Measurements from ENCODE around the gene TMEM72. TPM values are rescaled to one million over a fixed set of nuclear protein-coding genes. Genes with fewer than 3 reads are reported as not detected.

TMEM72 gene
- total RNA-seq, 1 experiment from 2014 or later: not detected

DNA sequence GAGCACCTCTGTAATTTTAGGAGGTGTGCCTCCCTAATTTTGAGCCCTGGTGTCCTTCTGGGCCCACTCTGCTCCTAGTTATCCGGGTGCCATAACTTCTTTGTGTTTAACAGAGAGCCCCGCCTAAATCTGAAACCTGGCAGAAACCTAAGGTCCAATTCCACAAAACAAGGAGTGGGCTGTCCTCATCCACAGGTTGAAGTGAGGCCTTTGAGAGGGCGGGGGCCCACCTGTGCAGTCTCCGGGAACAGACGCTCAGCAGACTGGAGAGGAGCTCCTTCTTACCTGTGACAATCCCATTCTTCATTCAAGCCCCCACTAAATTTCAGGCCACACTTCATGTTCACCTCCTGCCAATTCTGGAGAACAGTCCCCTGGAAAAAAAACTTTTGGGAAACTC is 10.9 kb downstream of the TMEM72 start:
- H3K79me2 ChIP-seq (ENCODE audit: low read length): no peaks in the 10 kb centered on the region
- H3K4me3 ChIP-seq (ENCODE audit: low read length): no peak overlapping the region
- no peaks in the 10 kb centered on the region for H3K4me1 ChIP-seq (ENCODE audit: insufficient read depth, low read length)
- peaks cover 41% of the 10 kb centered on the region for H3K27me3 ChIP-seq (ENCODE audit: low read length)
- ATAC-seq (no peak), DNase-seq (no peak)
- H4K20me1 ChIP-seq (ENCODE audit: low read length): no peaks in the 10 kb centered on the region
- BruUV-seq (replicated peaks): no TSS peak
- ChIA-PET CTCF (no interaction called here), POLR2A (ENCODE audit: unreplicated experiment) (no interaction called here)
- intact Hi-C loops (cut with micrococcal nuclease): no loop called here
- no peaks in the 10 kb centered on the region for H3F3A ChIP-seq (ENCODE audit: low read length, unreplicated experiment)
- H3K9me2 ChIP-seq (replicated peaks; ENCODE audit: low read length): no peaks in the 10 kb centered on the region
- H3K27ac ChIP-seq (ENCODE audit: low read length): no peak overlapping the region
- no peak overlapping the region for H2AFZ ChIP-seq (ENCODE audit: low read length)
- no peak overlapping the region for H3K4me2 ChIP-seq (ENCODE audit: low read length)
- TF ChIP-seq EZH2phosphoT487 (IDR thresholded peaks at IDR 0.05; ENCODE audit: borderline replicate concordance, low read length) (no peak), EZH2 (IDR thresholded peaks at IDR 0.05; ENCODE audit: low read length, unreplicated experiment) (no peak)
- TF ChIP-seq, protein P1, sequence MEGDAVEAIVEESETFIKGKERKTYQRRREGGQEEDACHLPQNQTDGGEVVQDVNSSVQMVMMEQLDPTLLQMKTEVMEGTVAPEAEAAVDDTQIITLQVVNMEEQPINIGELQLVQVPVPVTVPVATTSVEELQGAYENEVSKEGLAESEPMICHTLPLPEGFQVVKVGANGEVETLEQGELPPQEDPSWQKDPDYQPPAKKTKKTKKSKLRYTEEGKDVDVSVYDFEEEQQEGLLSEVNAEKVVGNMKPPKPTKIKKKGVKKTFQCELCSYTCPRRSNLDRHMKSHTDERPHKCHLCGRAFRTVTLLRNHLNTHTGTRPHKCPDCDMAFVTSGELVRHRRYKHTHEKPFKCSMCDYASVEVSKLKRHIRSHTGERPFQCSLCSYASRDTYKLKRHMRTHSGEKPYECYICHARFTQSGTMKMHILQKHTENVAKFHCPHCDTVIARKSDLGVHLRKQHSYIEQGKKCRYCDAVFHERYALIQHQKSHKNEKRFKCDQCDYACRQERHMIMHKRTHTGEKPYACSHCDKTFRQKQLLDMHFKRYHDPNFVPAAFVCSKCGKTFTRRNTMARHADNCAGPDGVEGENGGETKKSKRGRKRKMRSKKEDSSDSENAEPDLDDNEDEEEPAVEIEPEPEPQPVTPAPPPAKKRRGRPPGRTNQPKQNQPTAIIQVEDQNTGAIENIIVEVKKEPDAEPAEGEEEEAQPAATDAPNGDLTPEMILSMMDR (conservative IDR thresholded peaks at IDR 0.05; ENCODE audit: low read depth, low read length): no peak
- H3K36me3 ChIP-seq (ENCODE audit: low read depth, low read length): no peaks in the 10 kb centered on the region
- H3K9ac ChIP-seq (ENCODE audit: low read length): no peak overlapping the region
- no peaks in the 10 kb centered on the region for H3K9me3 ChIP-seq (ENCODE audit: low read length)

DNA sequence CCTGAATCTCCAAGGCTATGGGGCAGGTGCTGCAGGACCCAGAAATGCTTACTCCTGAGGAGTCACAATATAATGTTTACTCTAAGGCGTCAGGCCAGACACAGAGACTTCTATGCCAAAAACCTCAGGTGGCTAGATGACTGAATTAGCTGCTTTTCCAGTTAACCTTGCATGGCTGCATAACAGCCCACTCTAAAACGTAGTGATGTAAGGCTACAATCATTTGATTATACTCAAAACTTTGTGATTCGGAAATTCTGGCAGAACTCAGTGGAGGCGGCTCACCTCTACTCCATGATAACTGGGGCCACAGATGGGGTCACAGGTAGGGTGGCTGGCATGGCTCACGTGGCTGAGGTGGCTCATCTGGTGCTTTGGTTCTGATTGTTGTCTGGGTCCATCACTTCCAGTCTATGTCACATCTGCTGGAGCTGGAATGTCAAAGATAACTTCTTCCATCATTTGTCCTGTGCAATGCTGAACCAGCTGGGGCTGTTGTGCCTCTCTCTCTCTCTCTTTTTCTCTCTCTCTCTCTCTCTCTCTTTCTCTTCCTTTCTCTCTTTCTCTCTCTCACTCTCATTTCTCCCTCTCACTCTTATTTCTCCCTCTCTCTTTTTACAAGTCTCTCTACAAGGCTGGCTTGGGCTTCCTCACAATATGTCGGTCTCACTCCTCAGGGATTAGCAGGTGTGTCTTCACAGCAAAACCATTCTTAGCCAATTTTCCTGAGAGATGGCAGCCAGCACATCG is 11.8 kb downstream of the TMEM72 start:
- H3K27me3 ChIP-seq (ENCODE audit: low read length): peaks cover 41% of the 10 kb centered on the region
- no peaks in the 10 kb centered on the region for H3K79me2 ChIP-seq (ENCODE audit: low read length)
- H3F3A ChIP-seq (ENCODE audit: low read length, unreplicated experiment): no peaks in the 10 kb centered on the region
- ATAC-seq: no peak
- no peaks in the 10 kb centered on the region for H3K9me2 ChIP-seq (replicated peaks; ENCODE audit: low read length)
- TF ChIP-seq, protein P1 (conservative IDR thresholded peaks at IDR 0.05; ENCODE audit: low read depth, low read length): no peak
- TF ChIP-seq EZH2 (IDR thresholded peaks at IDR 0.05; ENCODE audit: low read length, unreplicated experiment) (no peak), EZH2phosphoT487 (IDR thresholded peaks at IDR 0.05; ENCODE audit: borderline replicate concordance, low read length) (no peak)
- H3K4me3 ChIP-seq (ENCODE audit: low read length): no peak overlapping the region
- DNase-seq: no peak
- no peak overlapping the region for H3K4me2 ChIP-seq (ENCODE audit: low read length)
- no peaks in the 10 kb centered on the region for H3K9me3 ChIP-seq (ENCODE audit: low read length)
- CTCF ChIA-PET: no interaction called here
- POLR2A ChIA-PET (ENCODE audit: unreplicated experiment): no interaction called here
- no peaks in the 10 kb centered on the region for H3K4me1 ChIP-seq (ENCODE audit: insufficient read depth, low read length)
- H3K27ac ChIP-seq (ENCODE audit: low read length): no peak overlapping the region
- no TSS peak for BruUV-seq (replicated peaks)
- intact Hi-C loops (cut with micrococcal nuclease): no loop called here
- H2AFZ ChIP-seq (ENCODE audit: low read length): no peak overlapping the region
- no peaks in the 10 kb centered on the region for H3K36me3 ChIP-seq (ENCODE audit: low read depth, low read length)
- no peak overlapping the region for H3K9ac ChIP-seq (ENCODE audit: low read length)
- no peaks in the 10 kb centered on the region for H4K20me1 ChIP-seq (ENCODE audit: low read length)

DNA sequence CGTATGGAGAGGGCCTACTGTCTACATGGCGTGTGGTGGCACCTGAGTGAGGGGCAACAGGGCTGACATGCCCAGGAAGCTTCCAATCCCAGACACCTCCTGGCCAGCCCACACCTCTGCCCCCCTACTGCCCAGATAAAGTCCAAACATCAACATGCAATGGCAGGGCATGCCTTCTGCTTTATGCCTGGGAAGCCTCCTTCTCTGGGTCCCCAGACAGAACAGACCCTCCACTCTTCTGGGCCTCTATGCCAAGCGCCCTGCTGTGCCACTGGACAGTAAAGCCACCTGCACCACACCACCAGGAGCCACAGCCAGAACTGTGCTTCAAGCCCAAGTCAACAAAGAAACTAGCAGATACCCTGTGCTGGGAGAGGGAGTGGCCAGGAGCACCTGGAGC is 12.5 kb downstream of the TMEM72 start:
- Histone ChIP-seq H3K4me2 (ENCODE audit: low read length) (no peak overlapping the region), H3K27me3 (ENCODE audit: low read length) (peaks cover 39% of the 10 kb centered on the region), H3F3A (ENCODE audit: low read length, unreplicated experiment) (no peaks in the 10 kb centered on the region), H3K79me2 (ENCODE audit: low read length) (no peaks in the 10 kb centered on the region), H3K4me3 (ENCODE audit: low read length) (no peak overlapping the region), H4K20me1 (ENCODE audit: low read length) (no peaks in the 10 kb centered on the region), H3K9me3 (ENCODE audit: low read length) (no peaks in the 10 kb centered on the region), H3K9ac (ENCODE audit: low read length) (no peak overlapping the region), H3K4me1 (ENCODE audit: insufficient read depth, low read length) (no peaks in the 10 kb centered on the region), H3K27ac (ENCODE audit: low read length) (no peak overlapping the region), H3K36me3 (ENCODE audit: low read depth, low read length) (no peaks in the 10 kb centered on the region), H2AFZ (ENCODE audit: low read length) (no peak overlapping the region), H3K9me2 (replicated peaks; ENCODE audit: low read length) (no peaks in the 10 kb centered on the region)
- DNase-seq (no peak), ATAC-seq (no peak)
- TF ChIP-seq EZH2phosphoT487 (IDR thresholded peaks at IDR 0.05; ENCODE audit: borderline replicate concordance, low read length) (no peak), EZH2 (IDR thresholded peaks at IDR 0.05; ENCODE audit: low read length, unreplicated experiment) (no peak)
- TF ChIP-seq, protein P1 (conservative IDR thresholded peaks at IDR 0.05; ENCODE audit: low read depth, low read length): no peak
- CTCF ChIA-PET: no interaction called here
- POLR2A ChIA-PET (ENCODE audit: unreplicated experiment): no interaction called here
- no TSS peak for BruUV-seq (replicated peaks)
- intact Hi-C loops (cut with micrococcal nuclease): no loop called here

All from PC-3 (cell line).